HepG2 (cell line): Measurements from ENCODE around the gene TOB2. TPM values are rescaled to one million over a fixed set of nuclear protein-coding genes. Genes with fewer than 3 reads are reported as not detected.

Experiments
- ATAC-seq: fragments of 200-7000 bp; cut with Tn5 transposase; 3 replicates; pipeline ENCODE4 v1.9.1; 2020; ENCODE audit warnings: mild to moderate bottlenecking, moderate library complexity
- BruUV-seq: library from RNA; stranded (reverse); fragments of 400-500 nt; replicated peaks from 2 replicates; lab custom pipeline; 2021; lab: Mats Ljungman, UMichigan
- CTCF ChIA-PET: fragments of 300-600 bp; formaldehyde crosslinking; extraction: SDS; loops from one replicate; lab custom pipeline; 2021; ENCODE audit warnings: low total read pairs, inconsistent platforms, low intra/inter-chr PET ratio; lab: Yijun Ruan, JAX
- POLR2A ChIA-PET: fragments of 350-600 bp; sonication (Branson Sonifier 250); formaldehyde crosslinking; loops from one replicate; lab custom pipeline; 2020; ENCODE audit warnings: antibody characterized with exemption, inconsistent platforms; lab: Yijun Ruan, JAX
- DNase-seq: peaks from one replicate; pipeline ENCODE4 v3.0.0-alpha.2; 2015; ENCODE audit warnings: low spot score
- FAIRE-seq: peaks from 3 replicates; lab custom pipeline; 2011; peaks lifted over from hg19 to GRCh38; lab: Jason Lieb, UNC
- H2AFZ ChIP-seq: one replicate; pipeline ENCODE4 v1.6.1; 2011; ENCODE audit warnings: low read length, inconsistent platforms
- H3K27ac ChIP-seq: fragments of 300-600 bp; 3 replicates; pipeline ENCODE4 v1.8.0; 2011; ENCODE audit warnings: mixed run types, mild to moderate bottlenecking, mixed read lengths, low read length, inconsistent platforms; ENCODE audit not compliant: insufficient read depth; ENCODE audit errors: extremely low read length
- H3K27me3 ChIP-seq, 2 experiments: fragments of 200-600 bp in 1 of 2; 2 replicates in 1 of 2; 3 replicates in 1 of 2; pipeline versions ENCODE4 v1.6.0 to v1.8.0; 2011; ENCODE audit warnings: low read length in 2 of 2, mild to moderate bottlenecking in 2 of 2, moderate library complexity in 2 of 2, inconsistent platforms in 1 of 2; ENCODE audit not compliant: insufficient read depth in 2 of 2, control insufficient read depth in 1 of 2
- H3K36me3 ChIP-seq, 2 experiments: fragments of 200-600 bp in 1 of 2; replicated peaks in 1 of 2; 2 replicates in 1 of 2; 3 replicates in 1 of 2; pipeline versions ENCODE4 v1.5.1 to v1.8.0; 2011; ENCODE audit warnings: low read length in 2 of 2, inconsistent platforms in 1 of 2; ENCODE audit not compliant: insufficient read depth in 2 of 2, control insufficient read depth in 1 of 2
- H3K4me1 ChIP-seq: 2 replicates; pipeline ENCODE4 v1.5.1; 2012; ENCODE audit warnings: low read length, inconsistent platforms; ENCODE audit not compliant: insufficient read depth
- H3K4me2 ChIP-seq: 2 replicates; pipeline ENCODE4 v1.6.0; 2011; ENCODE audit warnings: low read depth, low read length, inconsistent platforms
- H3K4me3 ChIP-seq, 3 experiments: fragments of 200-600 bp in 1 of 3; sonication (generic), shearing (Covaris generic) in 1 of 3; replicated peaks in 1 of 3; 2 replicates each; pipeline ENCODE4 v1.5.1; 2011 to 2016; ENCODE audit warnings: low read length in 3 of 3, inconsistent platforms in 2 of 3, low read depth in 2 of 3, mild to moderate bottlenecking in 2 of 3, control low read depth in 1 of 3, mixed read lengths in 1 of 3; ENCODE audit not compliant: insufficient read depth in 1 of 3
- H3K79me2 ChIP-seq: one replicate; pipeline ENCODE4 v1.6.1; 2011; ENCODE audit warnings: low read length, inconsistent platforms; ENCODE audit not compliant: insufficient read depth
- H3K9ac ChIP-seq: 2 replicates; pipeline ENCODE4 v1.6.0; 2011; ENCODE audit warnings: mild to moderate bottlenecking, low read depth, low read length, inconsistent platforms; ENCODE audit not compliant: insufficient read depth
- H3K9me3 ChIP-seq: 2 replicates; pipeline ENCODE4 v1.5.1; 2012; ENCODE audit warnings: mild to moderate bottlenecking, low read length
- H4K20me1 ChIP-seq: 2 replicates; pipeline ENCODE4 v1.6.0; 2011; ENCODE audit warnings: inconsistent platforms, mild to moderate bottlenecking, low read length, moderate library complexity; ENCODE audit not compliant: insufficient read depth
- AKAP8 ChIP-seq: sonication (generic); formaldehyde crosslinking; IDR thresholded peaks from 2 replicates; pipeline ENCODE4 v1.5.1; 2020; ENCODE audit warnings: mild to moderate bottlenecking, missing genetic modification reagents
- DNMT3B ChIP-seq: conservative IDR thresholded peaks from 2 replicates; pipeline ENCODE4 v1.6.1; 2016; ENCODE audit warnings: missing biosample characterization, control low read depth
- HNRNPL ChIP-seq: fragments of 200-400 bp; formaldehyde crosslinking; IDR thresholded peaks from 2 replicates; pipeline ENCODE4 v1.6.1; 2017; ENCODE audit warnings: mild to moderate bottlenecking, low read depth, low read length
- NR2F6 ChIP-seq, 2 experiments: IDR thresholded peaks; 2 replicates each; pipeline ENCODE4 v1.6.1; 2016; ENCODE audit warnings: antibody characterized with exemption in 1 of 2, mild to moderate bottlenecking in 1 of 2
- PITX1 ChIP-seq: sonication (generic); formaldehyde crosslinking; IDR thresholded peaks from 2 replicates; pipeline ENCODE4 v1.5.1; 2020; ENCODE audit warnings: mild to moderate bottlenecking, missing genetic modification reagents
- SP5 ChIP-seq: IDR thresholded peaks from 2 replicates; pipeline ENCODE4 v1.6.1; 2016; ENCODE audit warnings: low read depth, borderline replicate concordance
- ZBTB38 ChIP-seq: sonication (generic); formaldehyde crosslinking; IDR thresholded peaks from 2 replicates; pipeline ENCODE4 v1.5.1; 2020; ENCODE audit warnings: mild to moderate bottlenecking, missing genetic modification reagents
- ZNF121 ChIP-seq: sonication (generic); formaldehyde crosslinking; IDR thresholded peaks from 2 replicates; pipeline ENCODE4 v1.5.0; 2020; ENCODE audit warnings: mild to moderate bottlenecking, missing genetic modification reagents
- ZNF251 ChIP-seq: sonication (generic); formaldehyde crosslinking; IDR thresholded peaks from 2 replicates; pipeline ENCODE4 v1.9.0; 2021; ENCODE audit warnings: mild to moderate bottlenecking, missing genetic modification reagents
- ZNF883 ChIP-seq: sonication (generic); formaldehyde crosslinking; IDR thresholded peaks from 2 replicates; pipeline ENCODE4 v1.5.1; 2020; ENCODE audit warnings: mild to moderate bottlenecking, missing genetic modification reagents; ENCODE audit errors: not compliant biosample characterization
- WGBS: methylation state at CpG from one replicate; pipeline ENCODE4 v1.1.6; 2017; ENCODE audit warnings: low lambda C conversion rate; 5-methylcytosine and 5-hydroxymethylcytosine counted together
- in situ Hi-C: cut with HindIII; loops from 2 replicates; pipeline ENCODE4 v1.10.0; 2017; ENCODE audit warnings: low pct_unique_long_range_greater_than_20kb; ENCODE audit not compliant: extremely low pct_ligation_motif_present
- intact Hi-C: fragments of 100-400 bp; cut with micrococcal nuclease; formaldehyde crosslinking; loops from one replicate; pipeline ENCODE4 v1.10.0; 2022; ENCODE audit not compliant: unreplicated experiment
- polyA plus RNA-seq, 8 experiments: library from polyadenylated mRNA; depleted of rRNA in 3 of 8; stranded (reverse) in 7 of 8; unstranded in 1 of 8; fragments of >200 nt; fragmentation: Illumina TruSeq in 4 of 8; extraction: Trizol in 4 of 8; gene quantifications; 2 replicates each; pipeline versions ENCODE4 v1.2.1 to v1.2.3, GENCODE V29; 2011 to 2016; ENCODE audit warnings: low read depth in 4 of 8, missing spikeins in 1 of 8, mixed read lengths in 1 of 8; ENCODE audit not compliant: insufficient read depth in 1 of 8
- total RNA-seq, 5 experiments: library from RNA; depleted of rRNA; stranded (reverse); fragments of >200 nt; fragmentation: Illumina TruSeq; extraction: Trizol; gene quantifications; 2 replicates each; pipeline ENCODE4 v1.2.3, GENCODE V29; 2016; ENCODE audit warnings: low read depth in 1 of 5
- TF ChIP-seq, protein P1 (sequence below): IDR thresholded peaks from 2 replicates; pipeline ENCODE4 v1.6.1; 2016; ENCODE audit warnings: low read depth, missing genetic modification reagents, missing compliant biosample characterization

Gene TOB2
- total and polyA plus RNA-seq, 2 of the 13 experiments (the other 11 are each of a cell fraction or from before 2014, with no cell fraction given), result 12.2 to 13.7 TPM

DNA sequence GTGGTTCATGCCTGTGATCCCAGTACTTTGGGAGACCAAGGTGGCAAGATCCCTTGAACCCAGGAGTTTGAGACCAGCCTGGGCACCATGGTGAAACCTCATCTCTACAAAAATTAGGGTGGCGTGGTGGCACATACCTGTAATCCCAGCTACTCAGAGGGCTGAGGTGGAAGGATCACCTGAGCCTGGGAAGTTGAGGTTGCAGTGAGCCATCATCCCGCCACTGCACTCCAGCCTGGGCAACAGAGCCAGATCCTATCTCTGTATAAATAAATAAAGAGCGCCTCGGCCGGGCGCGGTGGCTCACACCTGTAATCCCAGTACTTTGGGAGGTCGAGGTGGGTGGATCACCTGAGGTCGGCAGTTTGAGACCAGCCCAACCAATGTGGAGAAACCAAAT lies 27.9 kb downstream of the TOB2 start:
- CTCF ChIA-PET, result no interaction called here
- Histone ChIP-seq H3K27ac (no peak overlapping the region), H3K9ac (no peak overlapping the region), H3K4me1 (peaks cover 31% of the 10 kb centered on the region), H3K4me2 (no peak overlapping the region), H3K9me3 (no peaks in the 10 kb centered on the region), H3K36me3 (no peaks in the 10 kb centered on the region), H4K20me1 (no peaks in the 10 kb centered on the region), H3K27me3 (no peaks in the 10 kb centered on the region; a peak in 1 of 5 replicates), H3K79me2 (peaks cover 14% of the 10 kb centered on the region), H3K4me3 (no peak overlapping the region), H2AFZ (no peak overlapping the region)
- POLR2A ChIA-PET, result interaction anchor here (0.9 to 2.1 kb wide), 7 partner anchors 15 to 171 kb away, joined by 3 to 5 read pairs (median 4); partner anchors contain the start of genes ACO2, PHF5A, PMM1 and TOB2
- ATAC-seq (no peak), DNase-seq (no peak), FAIRE-seq (no peak)
- in situ Hi-C loops, result no loop called here
- no peak for TF ChIP-seq ZNF251
- no peak for TF ChIP-seq ZNF883
- TF ChIP-seq ZNF121 (CRISPR knock-in tag), result 0 out of 2 replicates have a peak, but pooled peaks have one; percentile 24
- 88% methylated on average over 7 of the region's 9 CpGs for WGBS
- intact Hi-C loops, result no loop called here
- BruUV-seq, result no TSS peak

DNA sequence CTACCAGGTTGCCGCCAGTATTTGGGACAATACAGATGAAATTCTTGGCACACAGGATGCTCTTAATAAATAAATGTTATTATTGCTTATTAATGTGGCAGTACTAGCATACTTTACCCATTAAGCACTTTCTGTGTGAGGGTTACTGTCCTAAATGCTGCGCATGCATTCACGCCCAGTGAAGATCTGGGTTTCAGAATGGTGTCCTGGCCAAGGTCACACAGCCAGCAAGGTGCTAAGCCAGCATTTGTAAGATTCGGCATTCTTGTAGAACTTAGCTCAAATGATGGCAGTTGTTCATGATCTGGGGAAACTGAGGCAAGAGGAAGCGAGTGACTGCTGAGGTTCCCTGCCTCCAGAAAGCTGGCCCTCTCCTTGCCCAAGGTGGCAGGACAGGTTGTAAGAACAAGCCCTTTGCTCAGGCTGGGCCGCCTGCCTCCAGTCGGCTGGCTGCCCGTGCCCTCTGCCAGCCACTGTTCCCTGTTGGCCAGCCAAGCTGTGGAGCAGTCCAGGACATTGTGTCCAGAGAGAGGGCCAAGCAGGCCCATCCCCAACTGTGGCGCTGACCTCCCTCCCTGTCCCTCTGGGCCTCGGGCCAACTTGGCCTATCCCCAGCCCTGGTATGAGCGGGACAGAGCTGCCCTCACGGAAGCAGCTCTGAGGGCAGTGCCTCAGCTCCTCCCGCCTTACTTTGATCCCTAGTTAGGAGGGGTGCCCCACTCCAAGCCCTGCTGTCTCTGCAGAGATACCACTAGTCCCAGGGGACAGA lies 28.8 kb downstream of the TOB2 start:
- Histone ChIP-seq H3K27me3 (no peaks in the 10 kb centered on the region; a peak in 1 of 5 replicates), H3K36me3 (no peaks in the 10 kb centered on the region), H3K9ac (no peak overlapping the region), H3K79me2 (peaks cover 14% of the 10 kb centered on the region), H3K4me3 (no peak overlapping the region), H4K20me1 (no peaks in the 10 kb centered on the region), H3K4me1 (peaks cover 39% of the 10 kb centered on the region), H2AFZ (no peak overlapping the region), H3K9me3 (no peaks in the 10 kb centered on the region), H3K27ac (no peak overlapping the region), H3K4me2 (no peak overlapping the region; the same call in 1 of the 2 replicates)
- ChIA-PET CTCF (no interaction called here), POLR2A (interaction anchor here (0.9 to 2.1 kb wide), 9 partner anchors 14 to 172 kb away, joined by 3 to 6 read pairs (median 4); partner anchors contain the start of genes ACO2, PHF5A, PMM1 and TEF)
- peak; percentile 12 for ATAC-seq
- no peak for FAIRE-seq
- intact Hi-C loops (no loop called here), in situ Hi-C loops (no loop called here)
- 71% methylated on average over 8 of the region's 13 CpGs for WGBS
- BruUV-seq, result no TSS peak
- DNase-seq, result no peak
- TF ChIP-seq ZBTB38, result 0 out of 2 replicates have a peak, but pooled peaks have one; percentile 15
- TF ChIP-seq DNMT3B (CRISPR knock-in tag), result no peak
- peak; percentile 90 for TF ChIP-seq HNRNPL
- TF ChIP-seq PITX1 (CRISPR knock-in tag), result no peak
- no peak for TF ChIP-seq SP5 (CRISPR knock-in tag)
- TF ChIP-seq NR2F6 (IDR thresholded peaks at IDR 0.05), result no peak
- no peak for TF ChIP-seq NR2F6 (CRISPR knock-in tag; IDR thresholded peaks at IDR 0.05)
- TF ChIP-seq, protein P1, sequence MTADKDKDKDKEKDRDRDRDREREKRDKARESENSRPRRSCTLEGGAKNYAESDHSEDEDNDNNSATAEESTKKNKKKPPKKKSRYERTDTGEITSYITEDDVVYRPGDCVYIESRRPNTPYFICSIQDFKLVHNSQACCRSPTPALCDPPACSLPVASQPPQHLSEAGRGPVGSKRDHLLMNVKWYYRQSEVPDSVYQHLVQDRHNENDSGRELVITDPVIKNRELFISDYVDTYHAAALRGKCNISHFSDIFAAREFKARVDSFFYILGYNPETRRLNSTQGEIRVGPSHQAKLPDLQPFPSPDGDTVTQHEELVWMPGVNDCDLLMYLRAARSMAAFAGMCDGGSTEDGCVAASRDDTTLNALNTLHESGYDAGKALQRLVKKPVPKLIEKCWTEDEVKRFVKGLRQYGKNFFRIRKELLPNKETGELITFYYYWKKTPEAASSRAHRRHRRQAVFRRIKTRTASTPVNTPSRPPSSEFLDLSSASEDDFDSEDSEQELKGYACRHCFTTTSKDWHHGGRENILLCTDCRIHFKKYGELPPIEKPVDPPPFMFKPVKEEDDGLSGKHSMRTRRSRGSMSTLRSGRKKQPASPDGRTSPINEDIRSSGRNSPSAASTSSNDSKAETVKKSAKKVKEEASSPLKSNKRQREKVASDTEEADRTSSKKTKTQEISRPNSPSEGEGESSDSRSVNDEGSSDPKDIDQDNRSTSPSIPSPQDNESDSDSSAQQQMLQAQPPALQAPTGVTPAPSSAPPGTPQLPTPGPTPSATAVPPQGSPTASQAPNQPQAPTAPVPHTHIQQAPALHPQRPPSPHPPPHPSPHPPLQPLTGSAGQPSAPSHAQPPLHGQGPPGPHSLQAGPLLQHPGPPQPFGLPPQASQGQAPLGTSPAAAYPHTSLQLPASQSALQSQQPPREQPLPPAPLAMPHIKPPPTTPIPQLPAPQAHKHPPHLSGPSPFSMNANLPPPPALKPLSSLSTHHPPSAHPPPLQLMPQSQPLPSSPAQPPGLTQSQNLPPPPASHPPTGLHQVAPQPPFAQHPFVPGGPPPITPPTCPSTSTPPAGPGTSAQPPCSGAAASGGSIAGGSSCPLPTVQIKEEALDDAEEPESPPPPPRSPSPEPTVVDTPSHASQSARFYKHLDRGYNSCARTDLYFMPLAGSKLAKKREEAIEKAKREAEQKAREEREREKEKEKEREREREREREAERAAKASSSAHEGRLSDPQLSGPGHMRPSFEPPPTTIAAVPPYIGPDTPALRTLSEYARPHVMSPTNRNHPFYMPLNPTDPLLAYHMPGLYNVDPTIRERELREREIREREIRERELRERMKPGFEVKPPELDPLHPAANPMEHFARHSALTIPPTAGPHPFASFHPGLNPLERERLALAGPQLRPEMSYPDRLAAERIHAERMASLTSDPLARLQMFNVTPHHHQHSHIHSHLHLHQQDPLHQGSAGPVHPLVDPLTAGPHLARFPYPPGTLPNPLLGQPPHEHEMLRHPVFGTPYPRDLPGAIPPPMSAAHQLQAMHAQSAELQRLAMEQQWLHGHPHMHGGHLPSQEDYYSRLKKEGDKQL (CRISPR knock-in tag), result no peak
- peak; percentile 50; the same call in 1 of the 2 replicates for TF ChIP-seq AKAP8
